ENCODE measurements around the gene GBP6.
"Not testable (repeated sequence)": the region's sequence is repeated elsewhere in the genome, so short reads cannot be mapped to it uniquely, and the experiment has no call there.

Gene GBP6

GRCh38 chr1:89356658-89357400, 7.0 kb upstream of the GBP6 start:
- Mint-ChIP-seq H3K4me3 (peak overlapping the region; percentile 32), H3K9me3 (no peaks in the 10 kb centered on the region), H3K4me1 (peaks cover 40% of the 10 kb centered on the region), H3K36me3 (no peaks in the 10 kb centered on the region), H3K27ac (no peak overlapping the region)
- ATAC-seq (peak; percentile 53), DNase-seq (ENCODE audit: low spot score in 2 of 2) (no peak)

- H3K27ac Mint-ChIP-seq, result peak overlapping the region; percentile 16
- H3K4me1 Mint-ChIP-seq, result peaks cover 42% of the 10 kb centered on the region
- no peaks in the 10 kb centered on the region for H3K36me3 Mint-ChIP-seq
- ATAC-seq, result peak; percentile 87
- H3K9me3 Mint-ChIP-seq, result no peaks in the 10 kb centered on the region
- DNase-seq (ENCODE audit: low spot score in 2 of 2), result peak; percentile 65 to 92
- H3K4me3 Mint-ChIP-seq, result peak overlapping the region; percentile 55
These were observed 5.5 kb upstream of the GBP6 start for GRCh38 chr1:89358287-89358893.

GRCh38 chr1:89360716-89361115, 3.1 kb upstream of the GBP6 start:
- Mint-ChIP-seq H3K4me3 (no peak overlapping the region), H3K9me3 (no peaks in the 10 kb centered on the region), H3K36me3 (no peaks in the 10 kb centered on the region), H3K27ac (no peak overlapping the region), H3K4me1 (peaks cover 41% of the 10 kb centered on the region)
- DNase-seq (ENCODE audit: low spot score in 2 of 2), result no peak
- ATAC-seq, result no peak

GRCh38 chr1:89361681-89362080, 2.2 kb upstream of the GBP6 start:
- Mint-ChIP-seq H3K4me3 (no peak overlapping the region), H3K4me1 (peaks cover 37% of the 10 kb centered on the region), H3K36me3 (no peaks in the 10 kb centered on the region), H3K27ac (no peak overlapping the region), H3K9me3 (no peaks in the 10 kb centered on the region)
- no peak for ATAC-seq
- no peak for DNase-seq (ENCODE audit: low spot score in 2 of 2)

- peak overlapping the region; percentile 37 for H3K4me3 Mint-ChIP-seq
These were observed 663 bp upstream of the GBP6 start for GRCh38 chr1:89363196-89363595.

GRCh38 chr1:89364954-89365550, 1.2 kb downstream of the GBP6 start:
- Mint-ChIP-seq H3K4me1 (peaks cover 18% of the 10 kb centered on the region), H3K4me3 (no peak overlapping the region), H3K36me3 (no peaks in the 10 kb centered on the region), H3K27ac (no peak overlapping the region), H3K9me3 (no peaks in the 10 kb centered on the region)
- ATAC-seq (no peak), DNase-seq (ENCODE audit: low spot score in 2 of 2) (no peak)

More at GRCh38 chr1:89363196-89363595, 663 bp upstream of the GBP6 start:
- no peaks in the 10 kb centered on the region for H3K36me3 Mint-ChIP-seq
- ATAC-seq (peak; percentile 93), DNase-seq (ENCODE audit: low spot score in 2 of 2) (no peak)
- peaks cover 21% of the 10 kb centered on the region for H3K4me1 Mint-ChIP-seq
- no peaks in the 10 kb centered on the region for H3K9me3 Mint-ChIP-seq
- H3K27ac Mint-ChIP-seq, result peak overlapping the region; percentile 49

- DNase-seq (ENCODE audit: low spot score in 2 of 2), result no peak
- Mint-ChIP-seq H3K27ac (no peak overlapping the region), H3K4me1 (peaks cover 18% of the 10 kb centered on the region), H3K36me3 (no peaks in the 10 kb centered on the region), H3K4me3 (no peak overlapping the region), H3K9me3 (no peaks in the 10 kb centered on the region)
- ATAC-seq, result no peak
These were observed 3.4 kb downstream of the GBP6 start for GRCh38 chr1:89367221-89367620.

- ATAC-seq, result no peak
- DNase-seq (ENCODE audit: low spot score in 2 of 2), result no peak
- peaks cover under 1% of the 10 kb centered on the region for H3K4me1 Mint-ChIP-seq
- no peaks in the 10 kb centered on the region for H3K36me3 Mint-ChIP-seq
- H3K27ac Mint-ChIP-seq, result no peak overlapping the region
- no peak overlapping the region for H3K4me3 Mint-ChIP-seq
- peaks cover 3% of the 10 kb centered on the region for H3K9me3 Mint-ChIP-seq
These were observed 5.5 kb downstream of the GBP6 start for GRCh38 chr1:89369331-89369730.

- not testable (repeated sequence) for H3K27ac Mint-ChIP-seq; DNase-seq (ENCODE audit: low spot score in 2 of 2); H3K4me1 Mint-ChIP-seq; H3K36me3 Mint-ChIP-seq; H3K4me3 Mint-ChIP-seq; ATAC-seq; H3K9me3 Mint-ChIP-seq
These were observed 10.0 kb downstream of the GBP6 start for GRCh38 chr1:89373810-89374209.

GRCh38 chr1:89378001-89378400, 14.1 kb downstream of the GBP6 start:
- Mint-ChIP-seq H3K27ac (no peak overlapping the region), H3K4me3 (no peak overlapping the region), H3K4me1 (peaks cover 10% of the 10 kb centered on the region), H3K9me3 (peaks cover 6% of the 10 kb centered on the region), H3K36me3 (no peaks in the 10 kb centered on the region)
- DNase-seq (ENCODE audit: low spot score in 2 of 2) (no peak), ATAC-seq (no peak)

GRCh38 chr1:89381618-89382017, 17.8 kb downstream of the GBP6 start:
- Mint-ChIP-seq H3K27ac (no peak overlapping the region), H3K36me3 (no peaks in the 10 kb centered on the region), H3K4me3 (no peak overlapping the region), H3K4me1 (peaks cover 10% of the 10 kb centered on the region), H3K9me3 (no peaks in the 10 kb centered on the region)
- no peak for DNase-seq (ENCODE audit: low spot score in 2 of 2)
- no peak for ATAC-seq

GRCh38 chr1:89382479-89382878, 18.6 kb downstream of the GBP6 start:
- Mint-ChIP-seq H3K9me3 (no peaks in the 10 kb centered on the region), H3K4me1 (peaks cover 10% of the 10 kb centered on the region), H3K4me3 (no peak overlapping the region), H3K27ac (no peak overlapping the region), H3K36me3 (no peaks in the 10 kb centered on the region)
- ATAC-seq, result peak; percentile 82
- no peak for DNase-seq (ENCODE audit: low spot score in 2 of 2)

GRCh38 chr1:89383185-89383584, 19.3 kb downstream of the GBP6 start:
- Mint-ChIP-seq H3K27ac (peak overlapping the region; percentile 5), H3K4me1 (peaks cover 10% of the 10 kb centered on the region), H3K9me3 (no peaks in the 10 kb centered on the region), H3K4me3 (no peak overlapping the region), H3K36me3 (no peaks in the 10 kb centered on the region)
- ATAC-seq (no peak), DNase-seq (ENCODE audit: low spot score in 2 of 2) (no peak)

GRCh38 chr1:89390707-89391106, 26.8 kb downstream of the GBP6 start:
- Mint-ChIP-seq H3K36me3 (no peaks in the 10 kb centered on the region), H3K4me1 (no peaks in the 10 kb centered on the region), H3K27ac (no peak overlapping the region), H3K9me3 (peaks cover 6% of the 10 kb centered on the region), H3K4me3 (no peak overlapping the region)
- no peak for DNase-seq (ENCODE audit: low spot score in 2 of 2)
- no peak for ATAC-seq

GRCh38 chr1:89391686-89392085, 27.8 kb downstream of the GBP6 start:
- no peak overlapping the region for H3K4me3 Mint-ChIP-seq
- DNase-seq (ENCODE audit: low spot score in 2 of 2) (no peak), ATAC-seq (no peak)
- H3K27ac Mint-ChIP-seq, result no peak overlapping the region
- H3K36me3 Mint-ChIP-seq, result no peaks in the 10 kb centered on the region
- H3K9me3 Mint-ChIP-seq, result peaks cover 8% of the 10 kb centered on the region
- H3K4me1 Mint-ChIP-seq, result no peaks in the 10 kb centered on the region

GRCh38 chr1:89394851-89395250, 31.0 kb downstream of the GBP6 start:
- H3K27ac Mint-ChIP-seq, result no peak overlapping the region
- no peaks in the 10 kb centered on the region for H3K4me1 Mint-ChIP-seq
- H3K4me3 Mint-ChIP-seq, result no peak overlapping the region
- peaks cover 8% of the 10 kb centered on the region for H3K9me3 Mint-ChIP-seq
- ATAC-seq, result no peak
- DNase-seq (ENCODE audit: low spot score in 2 of 2), result no peak
- no peaks in the 10 kb centered on the region for H3K36me3 Mint-ChIP-seq
